HG02943 (cell line): ENCODE data around the gene ST6GAL2.

Experiments
- ATAC-seq: cut with Tn5 transposase; IDR thresholded peaks from one replicate; pipeline ENCODE4 v1.9.1; 2021; ENCODE audit warnings: mild to moderate bottlenecking, low read depth, moderate library complexity; ENCODE audit not compliant: unreplicated experiment

Gene ST6GAL2, protein sequence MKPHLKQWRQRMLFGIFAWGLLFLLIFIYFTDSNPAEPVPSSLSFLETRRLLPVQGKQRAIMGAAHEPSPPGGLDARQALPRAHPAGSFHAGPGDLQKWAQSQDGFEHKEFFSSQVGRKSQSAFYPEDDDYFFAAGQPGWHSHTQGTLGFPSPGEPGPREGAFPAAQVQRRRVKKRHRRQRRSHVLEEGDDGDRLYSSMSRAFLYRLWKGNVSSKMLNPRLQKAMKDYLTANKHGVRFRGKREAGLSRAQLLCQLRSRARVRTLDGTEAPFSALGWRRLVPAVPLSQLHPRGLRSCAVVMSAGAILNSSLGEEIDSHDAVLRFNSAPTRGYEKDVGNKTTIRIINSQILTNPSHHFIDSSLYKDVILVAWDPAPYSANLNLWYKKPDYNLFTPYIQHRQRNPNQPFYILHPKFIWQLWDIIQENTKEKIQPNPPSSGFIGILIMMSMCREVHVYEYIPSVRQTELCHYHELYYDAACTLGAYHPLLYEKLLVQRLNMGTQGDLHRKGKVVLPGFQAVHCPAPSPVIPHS

DNA sequence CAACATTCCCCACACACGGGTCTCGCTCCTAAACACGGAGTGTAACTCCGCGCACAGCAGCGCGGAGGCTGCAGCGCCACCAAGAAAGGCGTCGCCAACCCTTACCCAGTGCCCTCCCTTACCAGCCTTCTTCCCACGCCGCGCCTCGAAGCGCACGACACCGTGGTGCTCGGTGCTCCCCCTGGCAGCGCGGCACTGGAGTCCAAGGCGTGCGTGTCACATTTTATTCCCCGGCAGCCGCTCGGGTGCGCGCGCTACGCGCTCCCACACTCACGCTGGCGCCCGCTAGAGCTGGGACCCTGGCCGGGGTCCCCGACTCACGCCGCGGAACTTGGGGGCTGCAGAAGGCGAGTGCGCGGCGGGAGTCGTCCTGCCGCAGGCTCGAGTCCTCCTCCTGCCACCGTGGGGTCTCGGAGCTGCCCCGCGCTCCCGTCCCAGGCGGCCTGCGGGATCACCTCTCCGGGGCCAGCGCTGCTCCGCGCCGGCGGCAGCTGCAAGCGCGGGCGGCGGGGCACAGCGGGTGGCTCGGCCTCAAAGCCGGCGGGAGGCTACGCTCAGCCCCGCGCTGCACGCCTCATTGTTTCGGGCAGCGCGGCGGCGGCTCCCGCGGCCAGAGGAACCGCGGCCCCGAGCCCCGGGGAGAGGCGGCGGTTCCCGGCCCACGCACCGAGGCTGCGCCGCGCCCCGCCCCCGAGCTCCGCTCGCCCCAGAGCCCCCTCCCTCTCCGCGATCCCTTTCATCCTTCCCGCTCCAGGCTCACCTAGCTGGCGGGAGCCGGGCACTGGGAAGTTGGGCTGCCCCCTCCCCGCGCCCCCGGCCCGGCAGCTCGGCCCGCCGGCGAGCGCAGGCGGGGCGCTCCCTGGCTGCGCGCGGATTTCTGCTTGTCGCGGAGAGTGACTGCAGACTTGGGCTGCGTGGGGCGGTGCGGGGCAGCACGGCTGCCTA lies at the start of gene ST6GAL2:
TSS of gene ST6GAL2 (minus strand) at position 197 of the 945 bp plus-strand sequence. CDS start 42,190 bp downstream, outside the sequence.
- ATAC-seq = no peak

DNA sequence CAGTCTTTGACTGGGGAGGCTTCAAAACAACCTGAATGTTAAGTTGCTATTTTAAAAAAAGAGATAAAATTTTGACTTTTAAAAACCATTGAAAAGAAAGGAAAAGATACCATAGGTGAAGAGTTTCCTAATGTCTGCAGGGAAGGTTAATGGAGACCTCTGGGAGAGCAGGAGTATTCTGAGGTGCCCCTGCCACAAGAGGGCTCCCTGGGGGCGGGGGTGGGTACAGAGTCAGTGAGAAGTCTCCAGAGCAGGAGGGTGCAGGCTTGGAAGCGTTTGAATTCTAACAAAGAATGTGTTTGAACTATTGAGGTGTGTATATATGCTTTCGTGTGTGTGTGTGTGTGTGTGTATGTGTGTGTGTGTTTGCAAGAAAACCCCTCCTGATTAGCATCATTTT lies 46.7 kb upstream of the ST6GAL2 start:
- no peak for ATAC-seq

DNA sequence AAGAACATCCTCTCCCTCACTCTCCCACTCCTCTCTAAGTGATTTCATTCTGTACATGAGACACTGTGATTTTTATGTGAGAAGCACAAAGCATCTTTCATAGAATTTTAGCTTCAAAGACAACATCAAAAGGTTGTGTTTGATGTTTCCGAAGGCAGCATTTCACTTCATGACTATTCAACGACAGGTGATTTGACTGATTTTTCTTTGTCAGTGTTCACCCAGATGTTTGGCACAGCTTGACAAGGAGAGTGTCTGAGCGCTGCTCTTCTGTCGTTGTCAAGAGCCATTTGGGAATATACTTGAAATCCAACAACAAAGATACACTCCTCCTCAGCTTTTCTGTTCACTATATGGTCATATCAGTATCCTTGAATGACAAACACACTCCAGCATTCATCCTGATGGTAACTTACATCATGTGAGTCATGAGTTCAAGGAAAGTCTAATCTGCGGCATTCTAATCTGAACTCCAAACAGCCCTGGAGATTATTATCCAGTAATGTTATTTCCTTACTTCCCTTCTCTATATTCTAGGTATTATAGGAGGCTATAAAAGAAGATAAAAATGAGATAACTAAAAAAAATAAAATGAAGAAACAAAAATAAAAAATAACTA lies 45.9 kb upstream of the ST6GAL2 start:
- ATAC-seq = no peak

DNA sequence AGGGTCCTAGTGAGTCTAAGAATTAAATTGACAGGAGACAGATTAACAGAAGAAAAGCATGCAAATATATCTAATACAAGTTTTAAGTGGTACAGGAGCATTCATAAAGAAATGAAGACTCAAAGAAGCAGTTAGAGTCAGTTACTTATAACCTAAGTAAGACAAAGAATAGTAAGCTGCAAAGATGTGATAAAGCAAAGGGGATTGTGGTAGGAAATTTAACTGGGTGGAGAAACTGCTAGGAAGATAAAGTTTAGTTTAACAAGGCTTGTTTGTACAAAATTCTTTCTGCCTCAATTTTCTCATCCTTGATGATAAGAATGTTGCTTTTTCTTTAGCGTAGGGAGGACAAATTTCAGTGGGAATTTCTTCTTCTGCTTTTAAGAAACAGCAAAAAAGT lies 35.5 kb upstream of the ST6GAL2 start:
- no peak for ATAC-seq

DNA sequence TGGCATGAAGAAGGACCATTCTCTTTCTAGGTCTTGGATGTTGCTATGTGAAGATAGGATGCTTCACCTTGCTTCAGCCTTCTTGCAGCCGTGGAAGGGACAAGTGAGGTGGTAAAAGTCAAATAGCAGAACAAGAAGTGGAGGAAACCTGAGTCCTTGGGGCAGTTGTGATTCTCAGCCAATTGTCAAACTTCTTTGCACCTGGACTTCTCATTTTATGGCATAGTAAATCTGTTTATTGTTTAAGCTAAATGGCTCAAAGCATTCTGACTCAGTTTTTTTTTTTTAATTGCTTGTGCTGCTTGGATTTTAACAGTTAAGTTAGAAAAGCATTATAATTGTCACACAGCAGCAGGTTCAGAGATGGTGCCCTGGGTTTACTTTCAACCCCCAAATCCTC lies 33.0 kb upstream of the ST6GAL2 start:
- no peak for ATAC-seq

DNA sequence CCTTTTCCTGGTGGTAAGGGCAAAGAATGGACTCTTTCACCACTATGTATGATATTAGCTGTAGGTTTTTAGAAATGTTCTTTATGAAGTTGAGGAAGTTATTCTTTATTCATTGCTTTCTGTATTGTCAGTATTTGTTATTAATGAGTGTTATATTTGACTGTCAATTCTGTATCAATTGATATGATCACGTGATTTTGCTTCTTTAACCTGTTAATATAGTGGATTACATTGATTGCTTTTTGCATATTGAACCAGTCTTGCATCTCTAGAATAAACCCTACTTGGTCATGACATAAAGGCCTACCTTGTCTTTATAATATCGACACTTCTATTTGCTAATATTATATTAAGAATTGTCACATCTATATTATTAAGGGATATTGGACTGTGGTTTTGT lies 18.3 kb upstream of the ST6GAL2 start:
- ATAC-seq = no peak

DNA sequence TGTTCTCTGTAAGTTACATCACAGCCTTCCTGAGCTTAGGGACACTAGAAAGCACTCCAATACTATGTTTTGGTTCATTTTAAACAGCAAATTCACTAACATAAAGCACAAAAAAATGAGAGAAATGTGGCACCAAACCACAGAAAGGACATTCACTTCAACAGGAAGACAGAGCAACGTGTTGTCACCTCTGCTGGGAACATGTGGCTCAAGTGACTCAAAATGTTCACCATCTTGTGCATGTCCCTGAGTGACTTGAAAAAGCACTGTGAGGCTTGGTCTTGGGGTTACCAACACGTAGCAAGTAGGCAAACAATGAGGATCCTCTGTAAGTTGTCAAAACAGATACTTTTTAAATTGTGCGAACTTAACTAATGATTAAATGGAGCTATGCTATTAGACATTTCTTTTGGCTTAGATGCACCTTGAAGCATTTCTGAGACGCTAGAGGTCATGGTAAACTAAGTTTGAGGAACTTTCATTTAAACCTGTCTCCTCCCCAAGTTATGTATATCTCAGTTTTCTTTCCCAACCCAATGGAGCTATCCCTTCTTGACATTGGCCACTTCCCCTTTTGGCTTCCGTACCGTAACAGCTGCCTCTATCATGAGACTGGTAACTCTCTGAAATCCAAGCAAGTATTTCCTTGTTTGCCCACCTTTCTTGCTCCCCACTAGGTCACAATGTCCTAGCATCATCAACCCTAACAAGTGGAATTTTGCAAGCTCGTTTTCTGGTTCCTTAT lies 14.0 kb upstream of the ST6GAL2 start:
- ATAC-seq = no peak

DNA sequence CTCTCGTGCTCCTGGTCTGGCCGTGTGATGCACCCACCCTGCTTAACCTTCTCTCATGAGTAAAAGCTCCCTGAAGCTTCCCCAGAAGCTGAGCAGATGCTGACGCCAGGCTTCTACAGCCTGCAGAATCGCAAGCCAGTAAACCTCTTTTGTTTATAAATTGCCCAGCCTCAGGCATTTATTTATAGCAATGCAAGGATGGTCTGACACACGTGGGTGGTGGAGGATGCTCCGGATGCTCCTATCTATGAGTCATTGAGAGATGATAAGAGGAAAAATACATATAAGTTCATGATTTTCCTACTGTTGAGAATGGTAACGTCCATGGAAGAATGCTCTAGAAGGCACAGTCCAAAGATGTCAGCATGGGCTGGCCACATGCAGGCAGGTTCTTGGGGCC lies 8.6 kb upstream of the ST6GAL2 start:
- no peak for ATAC-seq

DNA sequence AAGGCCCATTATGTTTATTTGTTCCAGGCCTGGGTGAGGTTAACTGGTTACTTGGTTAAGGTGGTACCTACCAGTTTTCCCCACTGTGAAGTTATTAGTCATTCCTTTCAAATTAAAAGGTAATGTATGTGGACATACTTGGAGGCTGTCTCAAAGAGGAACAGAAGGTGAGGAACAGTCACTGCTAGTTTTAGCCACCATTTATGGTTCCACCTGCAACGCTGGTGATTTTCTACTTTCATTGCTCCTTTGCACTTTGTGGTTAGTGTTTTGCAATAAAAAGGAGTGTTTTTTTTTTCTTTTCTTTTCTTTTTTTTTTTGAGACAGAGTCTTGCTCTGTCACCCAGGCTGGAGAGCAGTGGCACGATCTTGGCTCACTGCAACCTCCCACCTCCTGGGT lies 6.1 kb upstream of the ST6GAL2 start:
- ATAC-seq = no peak

DNA sequence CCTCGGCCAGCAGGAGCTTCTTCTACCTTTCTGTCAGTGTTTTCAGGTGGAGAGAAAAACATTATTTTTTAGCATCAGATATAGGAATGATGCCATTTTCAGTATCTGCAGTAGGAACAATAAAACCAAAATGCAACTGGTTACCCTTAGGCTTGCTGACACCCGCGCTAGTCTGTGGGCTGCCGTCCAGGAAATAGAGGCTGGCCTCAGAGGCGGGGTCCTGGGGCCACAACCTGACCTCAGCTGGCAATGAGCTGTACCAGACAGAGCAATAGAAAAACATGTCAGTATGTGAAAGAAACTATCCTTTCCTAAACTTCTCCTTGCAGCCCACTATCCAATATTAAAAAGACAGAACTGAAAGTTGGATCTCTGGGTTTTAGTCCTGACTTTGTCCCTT lies 4.6 kb upstream of the ST6GAL2 start:
- ATAC-seq = no peak

DNA sequence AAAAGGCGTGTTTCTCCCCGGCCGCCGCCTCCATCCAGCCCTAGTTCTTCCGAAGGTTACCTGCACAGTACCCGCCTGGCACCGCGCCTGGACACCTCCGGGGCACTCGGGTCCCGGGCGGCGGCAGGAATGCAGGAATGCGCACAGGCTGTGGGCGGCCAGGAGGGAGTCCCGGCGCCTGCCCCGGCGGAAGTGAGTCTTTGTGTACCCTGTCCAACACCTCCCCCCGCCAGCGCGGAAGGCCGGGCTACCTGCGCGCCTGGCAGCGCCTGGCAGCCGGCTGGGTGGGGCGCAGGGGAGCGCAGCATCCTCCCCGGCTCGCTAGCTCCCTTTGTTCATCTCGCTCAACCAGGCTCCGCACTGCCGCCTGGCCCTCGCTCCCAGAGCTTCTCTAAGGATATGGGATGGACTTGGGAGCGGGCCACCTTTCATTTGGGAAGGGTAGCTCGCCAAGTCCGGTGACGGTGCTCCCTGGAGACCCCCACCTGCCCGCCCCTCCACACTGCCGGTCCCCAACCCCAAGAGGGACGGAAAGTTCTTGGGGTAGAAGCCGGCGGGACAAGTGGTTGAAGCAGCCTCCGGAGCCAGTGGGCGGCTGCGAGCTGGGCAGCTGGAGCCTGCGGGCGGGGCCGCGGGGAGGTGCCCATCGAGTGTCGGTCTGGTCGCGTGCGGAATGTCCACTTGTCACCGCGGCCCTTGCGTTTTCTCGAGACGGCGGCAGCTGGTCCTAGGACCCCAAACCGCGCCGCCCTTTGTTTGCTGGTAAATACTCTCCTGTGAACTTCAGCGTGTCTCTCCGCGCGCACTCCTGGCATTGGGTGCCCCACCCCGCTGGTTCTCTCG lies 1.2 kb upstream of the ST6GAL2 start:
- ATAC-seq = no peak

DNA sequence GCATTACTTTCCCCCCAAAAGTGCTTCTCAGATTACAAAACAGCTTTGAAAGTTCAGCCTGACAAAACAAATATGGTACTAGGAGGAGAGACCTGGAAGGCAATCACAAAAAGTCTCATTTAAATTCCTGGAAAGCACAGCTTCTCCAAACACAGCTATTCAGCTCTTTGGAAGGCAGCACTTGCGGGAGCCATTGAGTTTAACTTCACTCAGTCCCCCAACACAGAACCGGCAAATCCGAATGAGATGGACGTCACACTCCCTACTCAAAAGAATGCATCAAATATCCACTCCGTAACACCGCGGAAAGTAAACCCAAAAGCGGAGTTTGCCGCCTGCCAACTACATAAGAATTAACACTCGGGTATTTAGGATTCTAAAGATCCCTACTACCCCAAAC lies 638 bp downstream of the ST6GAL2 start:
- no peak for ATAC-seq

DNA sequence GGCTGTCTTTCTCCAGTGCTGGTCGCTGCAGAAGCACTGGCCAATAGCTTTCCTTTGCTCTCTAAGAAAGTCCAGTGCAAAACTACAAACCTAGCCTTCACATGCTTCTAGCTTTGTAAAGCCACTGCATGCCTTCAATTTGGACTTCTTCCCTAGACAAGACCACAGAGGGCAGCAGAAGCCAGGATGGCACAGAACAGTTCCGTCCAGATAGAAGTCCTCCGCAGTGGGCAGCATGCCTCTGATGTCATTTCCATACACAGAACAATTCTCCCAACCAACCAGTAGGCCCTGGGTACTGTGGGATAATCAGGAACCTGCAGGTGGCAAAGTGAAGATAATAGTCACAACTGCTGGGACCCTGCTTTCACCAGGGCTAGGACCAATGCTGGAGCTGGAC lies 3.3 kb downstream of the ST6GAL2 start:
- no peak for ATAC-seq

DNA sequence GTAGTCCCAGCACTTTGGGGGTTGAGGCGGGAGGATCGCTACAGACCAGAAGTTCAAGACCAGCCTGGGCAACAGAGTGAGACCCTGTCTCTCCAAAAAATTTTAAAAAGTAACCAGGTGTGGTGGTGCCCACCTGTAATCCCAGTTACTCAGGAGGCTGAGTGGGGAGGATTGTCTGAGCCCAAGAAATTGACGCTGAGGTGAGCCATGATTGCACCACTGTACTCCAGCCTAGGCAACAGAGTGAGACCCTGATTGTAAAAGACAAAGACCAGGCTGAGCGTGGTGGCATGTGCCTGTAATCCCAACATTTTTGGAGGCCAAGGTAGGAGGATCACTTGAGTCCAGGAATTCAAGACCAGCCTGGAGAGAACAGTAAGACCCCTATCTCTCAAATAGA lies 7.8 kb downstream of the ST6GAL2 start:
- ATAC-seq = no peak

DNA sequence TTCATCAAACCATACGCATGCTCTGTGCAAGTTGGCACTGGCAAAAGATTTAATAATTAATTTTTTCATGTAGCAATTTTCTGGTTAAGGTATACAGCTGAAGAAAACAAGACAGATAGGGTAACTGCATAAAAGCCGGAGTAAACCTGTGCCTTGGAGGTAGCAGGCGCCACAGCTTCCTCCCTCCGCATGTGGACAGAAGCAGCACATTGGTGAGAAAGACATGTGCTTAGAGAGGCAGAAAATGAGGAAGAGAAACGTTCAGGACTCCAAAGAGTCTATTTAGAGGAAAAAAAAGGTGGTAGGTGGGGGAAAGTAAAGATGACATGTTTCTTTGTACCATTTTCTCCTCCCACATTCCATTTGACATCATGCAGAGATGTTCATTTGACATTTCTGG lies 9.3 kb downstream of the ST6GAL2 start:
- ATAC-seq = no peak

DNA sequence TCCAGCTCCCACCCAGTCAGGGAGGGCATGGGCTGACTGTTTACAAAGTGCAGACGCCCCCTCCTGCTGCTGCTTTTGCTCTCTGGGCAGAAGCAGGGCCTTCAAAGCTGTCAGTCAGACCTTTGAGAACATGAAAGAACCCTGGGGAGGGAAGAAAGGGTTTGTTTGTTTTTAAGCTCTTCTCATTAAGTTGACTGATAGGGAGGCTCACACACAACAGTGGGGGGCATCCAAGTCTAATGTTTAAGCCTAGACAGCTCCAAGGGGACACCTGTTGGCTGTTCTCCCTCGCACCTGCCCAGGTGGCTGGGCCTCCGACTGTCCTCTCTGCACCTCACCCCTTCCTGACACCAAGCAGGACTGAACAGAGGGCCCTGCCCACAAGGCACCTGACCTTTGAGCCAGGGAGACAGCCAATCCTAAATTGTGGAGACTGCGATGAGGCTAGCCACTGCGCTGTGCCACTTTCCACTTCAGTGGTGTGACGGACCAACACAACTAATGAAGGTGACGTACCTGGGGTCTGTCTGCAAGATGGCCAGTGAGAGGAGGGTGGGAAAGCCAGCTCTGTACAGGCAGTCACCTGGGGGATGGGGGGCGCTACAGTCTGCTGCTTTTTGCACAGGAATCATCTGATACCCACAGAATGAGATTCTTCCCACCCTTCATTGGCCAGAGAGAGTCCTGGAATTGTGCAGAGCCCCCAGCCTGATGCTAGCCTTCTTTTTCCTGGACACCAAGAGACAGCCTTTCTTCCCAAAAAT lies 16.3 kb downstream of the ST6GAL2 start:
- ATAC-seq = no peak

DNA sequence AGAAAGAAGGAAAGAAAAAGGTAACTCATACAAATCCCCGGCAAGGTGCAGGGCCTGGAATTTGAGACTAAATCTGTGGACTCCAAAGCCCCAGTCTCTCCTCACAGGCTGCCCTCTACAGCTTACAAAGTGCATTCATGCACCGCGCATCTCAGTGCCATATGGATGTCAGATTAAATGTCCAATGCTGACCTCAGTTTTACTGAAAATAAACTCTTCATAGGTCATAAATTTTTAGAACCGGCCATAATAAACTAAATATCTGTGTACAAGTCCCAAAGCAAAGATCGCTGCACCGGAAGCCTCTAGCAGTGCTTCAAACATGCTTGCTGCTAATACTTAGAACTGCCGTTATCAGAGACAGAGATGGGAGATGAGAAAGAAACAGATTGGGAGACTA lies 17.7 kb downstream of the ST6GAL2 start:
- no peak for ATAC-seq

DNA sequence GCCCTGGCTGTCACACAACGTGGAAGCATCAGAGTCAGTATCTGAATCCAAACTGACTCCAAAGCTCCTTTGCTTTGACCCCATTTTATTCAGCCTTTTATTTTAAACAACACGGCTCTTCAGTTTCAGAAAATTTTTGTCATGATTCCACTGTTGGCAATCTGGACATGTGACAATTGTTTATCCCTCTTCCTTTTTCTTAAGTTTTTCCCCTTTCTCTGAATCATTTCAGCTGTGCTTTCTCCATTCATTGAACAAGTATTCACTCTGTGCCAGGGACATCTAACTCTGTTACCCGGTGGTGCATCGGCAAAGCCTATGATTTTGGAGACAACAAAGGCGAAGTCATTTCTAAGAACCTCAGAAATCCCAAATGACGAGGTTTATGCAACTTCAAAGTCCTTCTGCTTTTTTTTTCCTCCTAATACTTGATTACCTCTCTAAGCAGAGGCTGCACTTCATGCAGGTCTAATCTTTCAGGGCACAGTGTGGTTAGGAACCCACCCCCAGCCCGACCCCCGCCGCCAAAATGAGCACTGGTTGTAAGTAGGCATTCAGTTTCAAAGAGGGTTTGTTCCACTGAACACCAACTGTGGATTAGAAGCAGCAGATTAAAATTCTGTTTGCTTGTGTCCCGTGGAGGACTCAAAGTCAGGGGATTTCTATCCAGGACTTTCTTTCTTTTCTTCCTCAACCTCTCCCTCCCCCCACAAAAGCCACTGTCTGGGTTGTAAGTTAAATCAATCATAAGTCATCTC lies 18.6 kb downstream of the ST6GAL2 start:
- no peak for ATAC-seq
